Adipose tissue (tissue), 3 donors: Measurements from ENCODE around the gene LRRC46. TPM values are rescaled to one million over a fixed set of nuclear protein-coding genes. Genes with fewer than 3 reads are reported as not detected.

Experiments
- H3K27ac ChIP-seq: one replicate; pipeline ENCODE4 v1.5.1; 2013; ENCODE audit warnings: low read depth, low read length
- WGBS, 3 donors: extraction: QIAGEN DNeasy Blood & Tissue Kit; methylation state at CpG; one replicate each; pipeline ENCODE4 v1.1.7; 2013; 5-methylcytosine and 5-hydroxymethylcytosine counted together
- polyA plus RNA-seq, 3 donors: library from polyadenylated mRNA; stranded (reverse); fragments of 200-250 nt; gene quantifications; one replicate each; pipeline ENCODE4 v1.2.3, GENCODE V29; 2013
- donor health status: healthy with polysubstance abuse.
- donor health status: Bipolar disorder and iron deficiency.
- donor health status: healthy.

LRRC46 gene
- polyA plus RNA-seq, 3 donors = 0.39 to 0.90 (median 0.49) TPM

DNA sequence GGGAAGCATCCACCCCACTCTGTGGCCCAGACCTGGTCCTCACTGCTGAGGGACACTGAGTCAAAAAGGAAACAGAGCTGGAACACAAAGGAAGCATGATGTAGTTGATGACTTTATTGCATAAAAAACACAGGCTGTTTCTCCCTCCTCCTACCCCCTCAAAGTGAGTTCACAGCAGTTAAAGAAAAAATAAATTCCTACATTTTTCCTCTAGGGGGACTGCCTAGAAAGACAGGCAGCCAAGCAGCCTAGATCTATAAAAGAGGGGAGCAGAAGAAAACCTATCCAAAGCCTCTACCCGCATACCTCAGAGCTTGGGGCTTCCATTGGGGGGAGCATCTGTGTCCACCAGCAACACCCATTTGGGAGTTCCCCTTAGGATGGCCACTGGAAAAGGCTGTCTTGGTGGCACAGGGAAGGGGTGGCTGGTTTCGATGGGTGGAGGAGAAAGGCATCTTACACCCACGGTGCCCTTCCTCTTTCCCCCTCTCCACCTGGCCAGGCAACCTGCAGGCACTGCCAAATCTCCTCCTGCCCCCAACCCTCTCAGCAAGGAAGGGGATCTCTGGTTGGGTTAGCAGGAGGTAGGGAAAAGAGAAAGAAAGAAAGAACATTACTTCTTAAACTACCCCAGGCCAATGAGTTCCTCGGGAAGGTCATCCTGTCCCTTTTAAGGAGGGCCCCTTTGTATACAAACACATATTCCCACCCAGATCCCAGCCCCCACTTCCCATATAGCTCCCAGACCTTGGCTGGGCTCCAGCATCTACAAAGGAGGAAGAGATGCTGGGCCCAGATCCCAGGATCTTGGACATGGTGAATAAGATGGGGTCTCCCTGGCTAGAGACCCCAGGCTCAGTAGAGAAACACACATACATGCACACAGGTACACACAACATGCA, 13.6 kb downstream of the LRRC46 start:
- 60 to 73% (median 72%) methylated on average over 4 of the region's 4 CpGs for WGBS, 3 donors
- H3K27ac ChIP-seq = no peak overlapping the region

DNA sequence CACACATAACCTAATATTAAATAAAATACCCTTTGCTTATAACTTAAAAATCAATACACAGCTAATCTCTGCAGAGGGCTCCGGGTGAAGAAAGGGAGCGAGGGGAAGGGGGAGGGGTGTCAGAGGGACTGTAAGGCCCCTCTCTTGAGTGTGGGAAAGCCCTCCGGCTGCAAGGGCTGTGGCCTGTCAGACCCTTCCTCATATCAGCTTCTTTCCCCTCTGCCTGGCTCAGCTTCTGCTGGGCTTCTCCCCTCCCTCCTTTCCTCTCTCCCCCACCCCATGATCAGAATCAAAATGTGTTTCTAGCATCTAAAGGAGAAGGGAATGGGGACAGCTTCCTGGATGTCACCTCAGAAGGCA, 14.2 kb downstream of the LRRC46 start:
- 63 to 81% (median 80%) methylated on average over 3 of the region's 3 CpGs for WGBS, 3 donors
- H3K27ac ChIP-seq = no peak overlapping the region

DNA sequence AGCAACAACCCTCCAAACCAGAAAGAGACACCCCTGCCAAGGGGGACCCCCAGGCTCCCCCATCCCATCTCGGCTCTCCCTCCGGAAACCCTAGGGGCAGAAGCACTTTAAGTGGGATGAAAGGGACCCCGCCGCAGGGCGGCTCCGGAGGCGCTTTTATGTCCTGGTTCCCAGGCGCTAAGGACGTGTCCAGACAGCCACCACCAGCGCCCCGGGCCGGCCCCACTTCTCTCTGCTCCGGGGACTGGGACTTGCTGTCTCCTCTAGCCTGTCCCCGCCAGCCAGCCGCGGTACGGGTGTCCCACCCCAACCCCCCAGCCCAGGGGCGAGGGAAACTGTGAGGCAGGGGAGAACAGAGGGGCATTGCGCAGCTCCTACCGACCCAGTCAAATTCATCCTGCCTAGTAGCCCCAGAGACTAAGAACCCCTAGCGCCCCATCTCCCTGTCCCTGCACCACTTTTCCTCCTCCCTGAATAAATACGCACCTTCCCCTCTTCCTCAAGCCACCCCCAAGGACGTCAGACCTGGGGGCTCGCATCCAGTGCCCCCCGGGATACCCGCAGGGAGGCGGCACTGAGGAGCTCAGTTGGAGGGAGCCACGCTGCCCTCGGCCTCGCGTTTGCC, 15.4 kb downstream of the LRRC46 start:
- 11 to 34% (median 19%) methylated on average over 31 of the region's 31 CpGs for WGBS, 3 donors
- H3K27ac ChIP-seq = no peak overlapping the region

DNA sequence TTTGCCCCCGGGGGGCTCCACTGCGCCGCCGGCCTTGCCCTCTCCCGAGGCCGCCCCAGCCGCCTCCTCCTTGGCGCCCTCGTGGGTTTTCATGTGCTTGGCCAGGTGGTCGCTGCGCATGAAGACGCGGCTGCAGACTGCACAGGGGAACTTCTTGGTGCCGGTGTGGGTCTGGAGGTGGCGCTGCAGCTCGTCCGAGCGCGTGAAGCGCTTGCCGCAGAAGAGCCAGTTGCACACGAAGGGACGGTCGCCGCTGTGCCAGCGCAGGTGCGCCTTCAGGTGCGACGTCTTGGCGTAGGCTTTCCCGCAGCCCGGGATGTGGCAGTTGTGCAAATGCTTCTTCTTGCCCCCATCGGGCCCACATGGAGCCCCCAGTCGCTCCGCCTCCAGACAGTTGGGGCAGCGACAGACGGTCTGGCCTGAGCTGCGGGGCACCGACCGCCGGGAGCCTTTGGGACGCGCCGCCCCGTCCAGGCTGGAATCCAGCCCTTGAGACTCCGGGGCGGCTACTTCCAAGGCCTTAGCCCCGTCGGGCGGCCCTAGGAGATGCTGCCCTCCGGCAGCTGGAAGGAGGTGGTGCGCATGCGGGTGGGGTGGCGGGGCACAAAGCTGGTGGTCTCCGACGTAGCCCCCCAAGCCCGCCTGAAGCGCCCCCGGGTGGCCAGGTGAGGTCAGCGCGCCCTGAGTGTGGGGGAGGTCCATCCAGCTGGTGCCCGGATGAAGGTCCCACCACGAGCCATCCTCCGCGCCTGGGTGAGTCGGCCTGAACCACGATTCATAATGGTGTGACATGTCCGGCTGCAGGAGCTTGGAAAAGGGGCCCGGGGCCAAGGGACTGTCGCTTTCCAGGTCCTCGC, 16.1 kb downstream of the LRRC46 start:
- H3K27ac ChIP-seq = no peak overlapping the region
- WGBS, 3 donors = 14 to 39% (median 30%) methylated on average over 59 to 71 of the region's 71 CpGs

DNA sequence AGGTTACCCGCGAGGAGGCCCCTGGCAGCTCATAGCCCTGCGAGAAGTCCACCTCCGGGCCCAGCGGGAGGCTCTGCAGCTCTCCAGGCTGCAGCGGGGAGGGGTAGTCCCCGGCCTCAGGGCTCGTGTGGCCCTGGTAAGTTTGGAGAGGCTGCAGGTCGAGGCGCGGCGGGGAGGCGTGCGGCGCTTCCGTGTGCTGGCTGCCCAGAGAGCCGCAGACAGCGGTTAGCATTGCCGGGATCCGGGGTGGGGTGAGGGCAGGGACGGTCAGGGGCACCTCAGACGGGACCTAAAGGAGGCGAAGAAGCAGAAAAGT, 16.7 kb downstream of the LRRC46 start:
- WGBS, 3 donors = 38 to 66% (median 50%) methylated on average over 23 of the region's 23 CpGs
- H3K27ac ChIP-seq = no peak overlapping the region

DNA sequence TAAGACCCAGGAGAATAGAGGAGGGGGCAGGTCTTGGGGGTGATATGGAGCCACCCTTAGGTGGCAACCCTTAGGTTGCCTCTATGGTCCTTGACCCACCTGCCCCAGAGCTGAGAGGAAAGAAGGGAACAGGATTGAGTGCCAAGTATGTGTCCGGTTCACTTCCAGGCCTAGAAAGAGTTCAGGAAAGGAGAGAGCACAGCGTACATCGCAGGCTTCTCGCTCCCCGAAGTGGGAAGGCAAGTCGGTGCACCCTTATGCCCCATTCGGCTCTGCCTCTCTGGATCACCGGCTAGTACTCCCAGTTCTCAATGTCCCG, 18.9 kb downstream of the LRRC46 start:
- no peak overlapping the region for H3K27ac ChIP-seq
- 49 to 67% (median 66%) methylated on average over 9 of the region's 9 CpGs for WGBS, 3 donors

DNA sequence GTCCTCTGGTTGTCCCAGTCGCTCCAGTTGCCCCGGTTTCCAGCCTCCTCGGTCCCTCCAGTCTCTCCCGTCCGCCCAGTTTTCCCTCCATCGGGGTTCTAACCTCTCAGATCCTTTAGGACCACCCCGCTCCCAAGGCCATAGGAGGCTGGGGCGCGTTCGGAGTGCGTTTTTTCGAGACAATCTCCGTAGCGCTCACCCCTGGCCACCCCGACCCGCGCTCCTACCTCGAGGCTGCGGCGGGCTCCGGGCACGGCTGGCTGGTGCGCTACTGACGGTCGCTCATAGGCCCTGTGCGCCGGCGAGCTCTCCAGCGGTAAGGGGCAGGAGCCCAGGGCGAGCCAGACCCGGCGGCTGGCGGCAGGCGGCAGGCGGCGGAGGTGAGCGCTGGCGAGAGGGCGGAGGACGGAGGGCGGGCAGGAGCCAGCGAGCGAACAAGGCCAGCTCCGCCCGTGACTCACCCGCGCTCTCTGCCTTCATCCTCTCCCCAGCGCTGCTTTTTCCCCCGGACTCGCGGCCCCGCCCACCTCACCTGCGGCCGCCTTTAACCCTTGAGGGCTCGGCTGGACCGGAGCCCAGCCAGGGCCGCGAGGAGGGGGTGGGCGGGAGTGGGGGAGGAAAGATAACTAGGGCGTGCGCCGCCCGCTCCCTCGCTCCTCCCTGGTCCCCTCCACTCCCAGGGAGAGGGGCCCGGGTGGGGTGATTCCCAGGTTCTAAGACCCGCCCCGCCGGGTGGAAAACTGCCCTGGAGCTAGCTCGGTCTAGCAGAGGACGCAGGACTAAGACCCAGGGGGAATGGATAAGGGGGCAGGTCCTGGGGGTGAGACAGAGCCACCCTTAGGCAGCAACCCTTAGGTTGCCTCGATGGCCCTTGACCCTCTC, 19.5 kb downstream of the LRRC46 start, which contains the start of gene SP6:
Gene SP6 (minus strand): TSS at position 472 of the 882 bp plus-strand sequence. CDS start 2,734 bp downstream, outside the sequence.
- no peak within 1 kb of the TSS for H3K27ac ChIP-seq
- 6 to 8% (median 8%) methylated on average over 53 to 71 of the region's 71 CpGs for WGBS, 3 donors

DNA sequence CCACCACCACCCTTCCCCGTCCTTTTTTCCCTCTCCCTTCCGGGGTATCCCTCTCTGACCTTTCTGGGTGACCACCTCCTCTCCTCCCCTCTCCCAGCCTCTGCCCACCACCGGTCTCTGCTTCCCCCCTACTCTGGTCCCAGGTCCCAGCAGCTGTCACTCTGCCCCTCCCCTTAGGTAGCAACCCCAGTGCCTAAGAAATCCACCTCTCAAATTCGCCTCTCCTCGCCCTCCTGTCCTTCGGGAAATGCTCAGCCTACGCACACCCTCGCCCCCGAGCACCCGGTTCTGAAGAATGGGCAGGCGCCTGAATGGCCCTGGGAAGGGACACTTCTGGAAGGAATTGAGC, 20.3 kb downstream of the LRRC46 start:
- no peak overlapping the region for H3K27ac ChIP-seq
- WGBS, 3 donors = 36 to 45% (median 40%) methylated on average over 11 of the region's 11 CpGs

DNA sequence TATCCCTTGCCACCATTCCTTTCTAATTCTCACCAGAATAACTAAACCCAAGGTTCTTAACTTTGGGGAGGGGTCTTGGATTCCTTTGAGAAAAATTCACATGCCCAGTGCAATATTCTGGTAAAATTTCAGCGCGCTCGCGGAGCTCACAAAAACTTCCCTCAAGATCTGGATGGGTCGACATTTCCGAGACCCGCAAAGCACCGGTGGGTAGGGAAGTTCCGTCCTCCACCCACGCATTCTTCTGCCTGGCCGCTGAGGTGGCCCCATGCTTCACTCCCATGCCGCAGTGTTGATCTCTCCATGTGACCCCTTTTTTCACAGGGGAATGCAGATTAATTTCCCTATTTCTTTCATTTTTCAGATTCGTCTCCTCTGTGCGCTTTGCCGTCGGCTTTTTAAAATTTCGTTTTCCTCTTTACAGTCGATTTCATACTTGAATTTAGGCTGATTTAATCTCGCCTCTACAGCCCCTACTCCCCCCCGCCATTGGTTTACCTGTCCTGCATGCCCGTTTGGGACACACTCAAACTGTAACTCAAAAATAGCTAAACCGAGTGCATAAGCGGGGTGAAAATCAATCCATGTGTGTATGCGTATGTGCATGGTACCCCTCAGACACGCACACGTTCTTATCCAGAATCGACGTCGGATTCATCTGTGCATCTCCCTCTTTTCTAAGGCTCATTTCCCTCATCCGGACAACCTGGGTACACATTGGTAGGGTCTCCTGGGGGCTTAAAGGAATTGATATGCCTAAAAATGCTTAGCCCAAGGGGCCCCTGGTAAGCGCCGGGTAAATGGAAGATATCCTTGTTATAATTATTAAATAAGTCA, 20.9 kb downstream of the LRRC46 start:
- no peak overlapping the region for H3K27ac ChIP-seq
- WGBS, 3 donors = 22 to 40% (median 32%) methylated on average over 32 of the region's 32 CpGs

DNA sequence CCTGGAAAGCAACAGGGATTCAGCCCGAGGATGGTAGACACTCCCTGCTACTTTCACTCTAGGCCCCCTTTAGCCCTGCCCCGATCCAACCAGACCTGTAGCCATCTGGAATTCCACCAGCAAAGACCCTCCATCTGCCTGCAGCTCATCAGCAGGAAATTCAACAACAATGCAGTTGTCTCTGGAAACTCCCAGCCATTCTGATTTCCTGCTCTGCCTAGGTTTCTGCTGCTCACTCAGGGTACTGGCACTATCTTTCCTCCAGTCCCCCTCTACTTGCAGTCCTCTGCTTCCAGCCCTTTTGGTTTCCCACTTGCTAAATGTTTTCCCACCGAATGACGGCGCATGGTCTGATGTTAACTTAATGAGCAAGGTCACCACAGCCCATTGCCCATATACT, 22.1 kb downstream of the LRRC46 start:
- no peak overlapping the region for H3K27ac ChIP-seq
- WGBS, 3 donors = 27 to 50% (median 37%) methylated on average over 5 of the region's 5 CpGs

DNA sequence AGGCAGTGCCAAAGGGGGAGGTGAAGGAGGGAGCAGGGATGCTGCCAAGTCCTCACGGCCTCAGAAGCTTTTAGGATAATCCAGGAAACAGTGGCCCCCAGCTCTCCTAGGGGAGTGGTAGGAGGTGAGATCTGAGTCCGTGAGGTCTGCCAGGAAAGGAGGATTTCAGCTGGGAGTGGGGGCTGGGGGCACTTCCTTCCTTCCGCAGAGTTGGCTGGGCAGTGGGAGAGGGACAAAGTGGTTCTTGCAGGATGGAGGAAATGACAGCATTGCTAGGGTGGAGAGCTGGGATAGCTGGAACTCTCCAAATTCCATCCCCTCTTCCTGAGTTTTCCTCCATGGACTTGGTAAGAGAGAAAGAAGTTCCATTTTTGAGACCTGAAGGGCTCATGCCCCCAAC, 24.3 kb downstream of the LRRC46 start:
- 22 to 37% (median 23%) methylated on average over 3 of the region's 3 CpGs for WGBS, 3 donors

DNA sequence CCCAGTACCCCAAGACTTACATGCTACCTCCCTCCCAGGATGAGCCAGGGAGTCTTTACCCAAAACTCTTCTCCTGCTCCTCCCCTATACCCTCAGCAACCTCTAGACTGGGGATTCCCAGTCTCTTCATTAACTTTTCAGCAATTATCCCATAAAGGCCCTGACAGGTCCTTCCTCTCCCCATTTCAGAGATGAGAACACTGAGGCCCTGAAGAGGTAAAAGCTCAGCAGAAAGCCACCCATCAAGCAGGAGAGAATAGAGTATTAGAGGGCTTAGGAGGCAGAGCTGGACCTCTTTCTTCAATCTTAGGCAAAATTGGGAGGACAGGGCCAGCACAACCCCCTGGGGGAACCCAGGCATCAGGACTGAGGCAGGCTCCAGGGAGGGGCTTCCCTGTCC, 25.4 kb downstream of the LRRC46 start:
- no peak overlapping the region for H3K27ac ChIP-seq

More for the DNA sequence above, 24.3 kb downstream of the LRRC46 start:
- H3K27ac ChIP-seq = no peak overlapping the region

DNA sequence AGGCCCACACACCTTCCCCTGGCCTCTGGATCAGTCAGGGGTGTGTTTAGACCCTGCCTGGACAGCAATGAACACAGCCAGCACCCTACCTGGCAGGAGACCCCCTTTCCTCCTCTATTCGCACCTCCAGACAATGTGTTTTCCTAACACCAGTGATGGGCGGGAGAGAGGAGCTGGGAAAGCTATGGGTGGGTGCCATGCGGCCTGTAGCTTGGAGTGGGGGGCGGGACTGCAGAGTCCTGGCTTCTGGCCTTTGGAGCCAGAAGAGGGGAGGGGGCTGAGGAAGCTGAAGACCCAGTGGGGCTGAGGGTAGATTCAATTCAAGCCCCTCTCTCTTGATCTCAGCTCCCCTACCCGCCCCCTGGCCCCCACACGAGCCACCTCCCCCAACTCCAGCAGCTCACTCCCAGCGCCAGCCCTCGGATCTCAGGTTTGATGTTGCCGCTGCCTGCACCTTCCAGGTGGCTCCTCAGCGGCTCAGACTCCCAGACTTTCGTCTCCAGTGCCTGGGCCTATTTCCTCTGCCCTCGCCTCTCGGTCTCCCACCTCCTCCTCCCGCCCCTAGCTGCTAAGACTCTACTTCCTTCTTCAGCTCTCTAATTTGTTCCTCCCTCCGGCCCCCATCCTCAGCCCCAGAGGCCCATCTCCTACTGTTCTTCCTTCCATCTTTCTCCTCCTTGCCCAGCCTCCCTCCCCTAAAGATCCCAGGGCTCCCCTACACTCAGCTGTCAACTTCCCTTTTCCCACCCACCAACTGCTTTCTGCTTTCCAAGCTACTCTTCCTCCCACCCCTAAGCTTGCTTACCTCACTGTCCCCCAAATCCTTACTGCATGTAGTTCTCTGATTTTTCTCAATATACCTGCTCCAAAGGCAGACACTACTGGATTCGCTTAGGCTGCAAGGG, 26.3 kb downstream of the LRRC46 start:
- 69 to 75% (median 69%) methylated on average over 14 to 16 of the region's 16 CpGs for WGBS, 3 donors
- no peak overlapping the region for H3K27ac ChIP-seq

DNA sequence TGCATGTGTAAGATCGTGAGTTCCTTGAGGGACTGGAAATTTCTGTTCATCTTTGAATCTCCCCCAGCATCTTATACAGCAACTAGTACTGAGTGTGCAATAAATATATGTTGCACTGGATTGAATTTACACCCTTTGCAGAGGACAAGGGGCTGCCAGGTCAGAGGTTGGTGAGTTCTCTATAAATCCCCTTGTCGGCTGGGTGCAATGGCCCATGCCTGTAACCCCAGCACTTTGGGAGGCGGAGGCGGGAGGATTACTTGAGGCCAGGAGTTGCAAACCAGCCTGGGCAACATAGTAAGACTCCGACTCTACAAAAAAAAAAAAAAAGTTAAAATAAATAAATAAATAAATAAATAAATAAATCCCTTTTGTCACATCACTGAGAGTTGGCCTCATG, 28.9 kb downstream of the LRRC46 start:
- 89 to 93% (median 89%) methylated on average over 5 of the region's 5 CpGs for WGBS, 3 donors
- no peak overlapping the region for H3K27ac ChIP-seq

DNA sequence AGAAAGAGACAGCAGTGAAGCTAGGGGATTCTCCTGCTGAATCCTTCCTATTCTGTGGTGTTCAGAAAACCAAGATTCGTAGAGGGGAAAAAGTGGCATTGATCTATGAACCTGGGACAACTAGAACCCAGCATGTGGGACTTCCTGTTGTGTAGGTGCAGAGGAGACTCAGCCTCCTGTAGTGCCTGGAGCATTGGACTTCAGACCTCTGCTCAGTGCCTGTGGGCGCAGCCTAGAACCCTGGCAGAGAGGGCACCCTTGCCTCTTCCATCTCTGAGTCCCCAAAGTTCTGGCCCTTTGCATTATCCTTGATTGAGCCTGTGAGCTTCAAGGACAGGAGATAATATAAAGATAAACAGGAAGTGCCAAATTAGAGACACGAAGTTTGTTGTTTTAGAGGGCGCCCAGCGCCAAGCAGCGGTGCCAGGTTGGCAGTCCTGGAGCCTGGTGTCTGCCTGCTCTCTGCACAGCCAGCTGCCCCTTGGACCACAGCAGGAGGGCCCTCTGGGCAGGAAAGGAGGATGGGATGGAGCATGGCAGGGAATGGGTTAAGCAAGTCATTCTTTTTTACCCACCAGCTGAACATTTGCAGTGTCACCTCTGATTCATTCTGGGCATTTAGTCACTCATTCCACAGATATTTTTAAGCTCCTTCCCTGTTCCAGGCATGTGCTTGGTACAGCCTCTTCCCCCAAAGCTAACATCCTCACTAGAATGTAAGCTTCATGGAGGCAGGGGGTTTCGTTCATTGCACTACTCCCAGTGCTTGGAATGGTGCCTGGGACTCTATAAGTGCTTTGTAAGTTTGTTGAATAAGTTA, 31.4 kb downstream of the LRRC46 start:
- no peak overlapping the region for H3K27ac ChIP-seq

DNA sequence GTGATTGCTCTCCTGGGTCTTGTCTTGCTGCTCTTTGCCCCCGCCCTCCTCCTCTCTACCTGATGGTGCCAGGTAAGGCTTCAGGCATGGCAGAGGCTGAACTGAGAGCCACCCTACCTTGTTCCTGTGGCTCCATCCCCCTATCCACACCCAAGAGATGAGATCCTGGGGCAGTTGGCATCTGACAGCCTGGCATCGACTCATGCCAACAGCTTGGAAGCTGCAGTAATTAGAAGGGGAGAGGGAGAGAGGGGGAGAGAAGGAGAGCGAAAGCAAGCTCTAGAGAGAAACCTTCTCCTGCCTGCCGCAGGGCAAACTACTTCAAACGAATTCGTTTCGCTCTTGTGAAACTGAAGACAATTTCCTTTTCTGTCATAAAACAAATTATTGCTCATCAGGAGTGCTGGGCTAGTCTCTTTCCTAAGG, 33.3 kb downstream of the LRRC46 start:
- no peak overlapping the region for H3K27ac ChIP-seq
- 30 to 60% (median 44%) methylated on average over 7 of the region's 7 CpGs for WGBS, 3 donors

More for the DNA sequence above, 31.4 kb downstream of the LRRC46 start:
- 71 to 79% (median 77%) methylated on average over 7 of the region's 7 CpGs for WGBS, 3 donors
